ENCODE results near the gene IGF1R.
"Not testable (repeated sequence)": the region's sequence is repeated elsewhere in the genome, so short reads cannot be mapped to it uniquely, and the experiment has no call there.

Gene IGF1R

GRCh38 chr15:98997312-98997711 is 349.0 kb downstream of the IGF1R start:
- DNase-seq (ENCODE audit: low read depth in 2 of 2): no peak

- no peak for DNase-seq (ENCODE audit: low read depth in 2 of 2)
Observed at GRCh38 chr15:98997755-98998154, 349.4 kb downstream of the IGF1R start.

GRCh38 chr15:98998279-98998678 is 349.9 kb downstream of the IGF1R start:
- DNase-seq (ENCODE audit: low read depth in 2 of 2): no peak

- DNase-seq (ENCODE audit: low read depth in 2 of 2): no peak
Observed at GRCh38 chr15:98999233-98999632, 350.9 kb downstream of the IGF1R start.

GRCh38 chr15:99002226-99002625 is 353.9 kb downstream of the IGF1R start:
- DNase-seq (ENCODE audit: low read depth in 2 of 2): no peak

GRCh38 chr15:99003317-99003716 is 355.0 kb downstream of the IGF1R start:
- DNase-seq (ENCODE audit: low read depth in 2 of 2): not testable (repeated sequence)

- DNase-seq (ENCODE audit: low read depth in 2 of 2): not testable (repeated sequence)
Observed at GRCh38 chr15:99004998-99005974, 356.9 kb downstream of the IGF1R start.

- DNase-seq (ENCODE audit: low read depth in 2 of 2): no peak
Observed at GRCh38 chr15:99006146-99006545, 357.8 kb downstream of the IGF1R start.

GRCh38 chr15:99006904-99007495 is 358.7 kb downstream of the IGF1R start:
- no peak for DNase-seq (ENCODE audit: low read depth in 2 of 2)

GRCh38 chr15:99009741-99010330 is 361.5 kb downstream of the IGF1R start:
- no peak for DNase-seq (ENCODE audit: low read depth in 2 of 2)

- DNase-seq (ENCODE audit: low read depth in 2 of 2): no peak
Observed at GRCh38 chr15:99010768-99011167, 362.4 kb downstream of the IGF1R start.
